Small intestine (tissue), 7 donors: ENCODE measurements around the gene ADM5. TPM values are rescaled to one million over a fixed set of nuclear protein-coding genes. Genes with fewer than 3 reads are reported as not detected.

Experiments used
- DNase-seq, 2 donors: peaks; one replicate each; pipeline versions ENCODE4 v3.0.0 to v3.0.0-alpha.2; 2013
- FAIRE-seq: peaks from 2 replicates; lab custom pipeline; 2012; peaks lifted over from hg19 to GRCh38; lab: Jason Lieb, UNC
- H3K27ac ChIP-seq, 3 donors: one replicate each; pipeline ENCODE4 v1.5.1; 2013; ENCODE audit warnings: low read length in 2 of 3, mild to moderate bottlenecking in 2 of 3, control low read depth in 1 of 3, inconsistent platforms in 1 of 3, low read depth in 1 of 3, moderate library complexity in 1 of 3
- H3K27me3 ChIP-seq, 3 donors: one replicate each; pipeline ENCODE4 v1.6.1; 2013; ENCODE audit warnings: low read length in 3 of 3, inconsistent platforms in 1 of 3; ENCODE audit not compliant: control insufficient read depth in 3 of 3, insufficient read depth in 3 of 3
- H3K36me3 ChIP-seq, 3 donors: one replicate each; pipeline ENCODE4 v1.6.1; 2013; ENCODE audit warnings: low read length in 3 of 3, inconsistent platforms in 1 of 3, low read depth in 1 of 3, mild to moderate bottlenecking in 1 of 3, moderate library complexity in 1 of 3; ENCODE audit not compliant: control insufficient read depth in 3 of 3, insufficient read depth in 2 of 3
- H3K4me1 ChIP-seq, 3 donors: one replicate each; pipeline ENCODE4 v1.6.1; 2013; ENCODE audit warnings: low read length in 2 of 3, inconsistent platforms in 1 of 3, low read depth in 1 of 3, mild to moderate bottlenecking in 1 of 3, moderate library complexity in 1 of 3; ENCODE audit not compliant: control insufficient read depth in 3 of 3, insufficient read depth in 2 of 3
- H3K4me3 ChIP-seq, 3 donors: one replicate each; pipeline ENCODE4 v1.5.1; 2013; ENCODE audit warnings: low read length in 3 of 3, control low read depth in 1 of 3, inconsistent platforms in 1 of 3, low read depth in 1 of 3, mild to moderate bottlenecking in 1 of 3, moderate library complexity in 1 of 3
- H3K9me3 ChIP-seq, 2 donors: one replicate each; pipeline ENCODE4 v1.6.1; 2013; ENCODE audit warnings: low read depth in 1 of 2, low read length in 1 of 2; ENCODE audit not compliant: control insufficient read depth in 2 of 2, insufficient read depth in 1 of 2
- WGBS, 3 donors: extraction: QIAGEN DNeasy Blood & Tissue Kit; methylation state at CpG; one replicate each; pipeline ENCODE4 v1.1.7; 2013; 5-methylcytosine and 5-hydroxymethylcytosine counted together
- polyA plus RNA-seq, 4 donors: library from polyadenylated mRNA; stranded (reverse) in 3 of 4; unstranded in 1 of 4; fragments of 200-250 nt in 3 of 4; fragments of 120-200 nt in 1 of 4; gene quantifications; one replicate each; pipeline versions ENCODE4 v1.2.1 to v1.2.3, GENCODE V29; 2013
- donor health status: healthy with polysubstance abuse.
- donor health status: control.
- donor health status: control.
- donor health status: Bipolar disorder and iron deficiency.
- donor health status: healthy.

The ADM5 gene
- polyA plus RNA-seq, 4 donors, result 0.27 to 2.7 (median 0.84) TPM; not detected in 1

GRCh38 chr19:49655570-49656455, 33.6 kb upstream of the ADM5 start:
- Histone ChIP-seq H3K4me1 (no peaks in the 10 kb centered on the region), H3K9me3 (no peaks in the 10 kb centered on the region), H3K27ac (no peak overlapping the region), H3K4me3 (no peak overlapping the region), H3K27me3 (no peaks in the 10 kb centered on the region), H3K36me3 (peaks cover 31 to 91% (median 31%) of the 10 kb centered on the region in 3 donors)
- FAIRE-seq (no peak), DNase-seq (no peak)
- WGBS, 3 donors, result 87 to 90% (median 88%) methylated on average over 23 of the region's 23 CpGs

DNA sequence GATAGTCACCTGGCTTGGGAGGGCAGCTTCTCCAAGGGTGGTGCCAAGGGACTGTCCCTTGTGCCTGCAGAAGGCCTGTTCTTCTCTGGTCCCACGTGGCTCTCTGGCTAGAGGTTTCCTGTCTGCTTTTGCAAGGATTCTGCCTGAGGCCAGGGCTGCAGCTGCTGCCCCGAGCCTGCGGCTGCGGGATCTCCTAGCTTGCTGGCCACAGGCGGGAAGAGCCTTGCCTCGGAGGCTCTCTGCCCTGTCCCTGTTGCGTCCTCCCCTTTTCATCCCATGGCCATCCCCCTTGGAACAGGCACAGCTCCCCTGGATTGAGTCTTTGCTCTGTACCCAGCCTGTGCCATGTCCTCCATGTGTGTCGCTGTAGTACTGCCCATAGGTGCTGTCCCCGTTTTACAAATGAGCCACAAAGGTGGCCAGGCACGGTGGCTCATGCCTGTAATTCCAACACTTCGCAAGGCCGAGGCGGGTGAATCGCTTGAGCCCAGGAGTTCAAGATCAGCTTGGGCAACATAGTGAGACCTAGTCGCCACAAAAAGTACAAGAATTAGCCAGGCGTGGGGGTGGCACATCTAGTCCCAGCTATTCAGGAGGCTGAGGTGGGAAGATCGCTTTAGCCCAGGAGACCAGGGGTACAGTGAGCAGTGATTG, 32.8 kb upstream of the ADM5 start:
- H3K27ac ChIP-seq, result no peak overlapping the region
- H3K4me1 ChIP-seq, result no peaks in the 10 kb centered on the region
- FAIRE-seq, result no peak
- H3K9me3 ChIP-seq, result no peaks in the 10 kb centered on the region
- WGBS, 3 donors, result 85 to 91% (median 91%) methylated on average over 17 of the region's 17 CpGs
- H3K36me3 ChIP-seq, result peaks cover 25 to 93% (median 31%) of the 10 kb centered on the region in 3 donors
- H3K4me3 ChIP-seq, result no peak overlapping the region
- H3K27me3 ChIP-seq, result no peaks in the 10 kb centered on the region
- DNase-seq, result no peak

DNA sequence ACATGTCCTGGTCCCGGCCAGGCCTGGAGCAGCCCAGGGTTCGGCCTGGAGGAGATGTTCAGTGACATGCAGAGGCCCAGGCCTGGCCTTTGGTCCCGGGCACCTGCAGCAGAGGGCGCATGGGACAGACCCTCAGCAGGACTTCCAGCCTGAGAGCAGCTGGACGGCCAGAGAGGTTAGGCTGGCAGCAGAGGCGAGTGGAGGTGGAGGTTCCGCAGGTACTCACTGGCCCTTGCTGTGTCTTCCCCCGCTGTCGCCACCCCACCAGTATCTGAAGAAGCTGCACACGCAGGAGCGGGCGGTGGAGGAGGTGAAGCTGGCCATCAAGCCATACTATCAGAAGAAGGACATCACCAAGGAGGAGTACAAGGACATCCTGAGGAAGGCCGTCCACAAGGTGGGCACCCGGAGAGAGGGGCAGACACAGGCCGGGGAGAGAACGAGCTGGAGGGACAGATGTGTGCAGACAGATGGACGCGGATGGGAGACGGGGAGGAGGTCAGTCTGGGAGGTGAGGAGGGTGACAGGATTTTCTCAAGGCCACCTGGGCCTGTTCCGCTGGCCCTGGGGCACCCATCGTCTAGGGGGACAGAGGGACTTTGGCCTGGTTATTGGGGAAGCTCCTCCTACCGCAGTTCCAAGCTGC, 31.8 kb upstream of the ADM5 start:
- DNase-seq (no peak), FAIRE-seq (no peak)
- no peaks in the 10 kb centered on the region for H3K9me3 ChIP-seq
- 87 to 92% (median 90%) methylated on average over 22 of the region's 22 CpGs for WGBS, 3 donors
- H3K36me3 ChIP-seq, result peaks cover 21 to 99% (median 33%) of the 10 kb centered on the region in 3 donors
- H3K27me3 ChIP-seq, result no peaks in the 10 kb centered on the region
- H3K4me3 ChIP-seq, result no peak overlapping the region
- H3K4me1 ChIP-seq, result no peaks in the 10 kb centered on the region
- no peak overlapping the region for H3K27ac ChIP-seq

DNA sequence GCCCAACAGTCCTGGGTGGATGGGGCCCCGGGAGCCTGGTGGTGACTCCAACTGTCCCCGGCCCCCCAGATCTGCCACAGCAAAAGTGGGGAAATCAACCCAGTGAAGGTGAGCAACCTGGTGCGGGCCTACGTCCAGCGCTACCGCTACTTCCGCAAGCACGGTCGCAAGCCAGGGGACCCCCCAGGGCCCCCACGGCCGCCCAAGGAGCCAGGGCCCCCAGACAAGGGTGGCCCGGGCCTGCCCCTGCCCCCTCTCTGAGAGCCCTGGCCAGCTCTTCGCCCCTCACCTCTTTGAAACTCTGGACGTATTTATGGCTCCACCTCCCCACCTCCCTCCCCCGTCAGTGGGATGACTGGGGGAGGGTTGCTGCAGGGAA, 31.3 kb upstream of the ADM5 start:
- Histone ChIP-seq H3K27me3 (no peaks in the 10 kb centered on the region), H3K4me1 (no peaks in the 10 kb centered on the region), H3K36me3 (peaks cover 17 to 99% (median 32%) of the 10 kb centered on the region in 3 donors), H3K27ac (no peak overlapping the region), H3K9me3 (no peaks in the 10 kb centered on the region), H3K4me3 (no peak overlapping the region)
- FAIRE-seq, result no peak
- DNase-seq, result no peak
- 87 to 91% (median 89%) methylated on average over 3 to 15 of the region's 15 CpGs for WGBS, 3 donors

DNA sequence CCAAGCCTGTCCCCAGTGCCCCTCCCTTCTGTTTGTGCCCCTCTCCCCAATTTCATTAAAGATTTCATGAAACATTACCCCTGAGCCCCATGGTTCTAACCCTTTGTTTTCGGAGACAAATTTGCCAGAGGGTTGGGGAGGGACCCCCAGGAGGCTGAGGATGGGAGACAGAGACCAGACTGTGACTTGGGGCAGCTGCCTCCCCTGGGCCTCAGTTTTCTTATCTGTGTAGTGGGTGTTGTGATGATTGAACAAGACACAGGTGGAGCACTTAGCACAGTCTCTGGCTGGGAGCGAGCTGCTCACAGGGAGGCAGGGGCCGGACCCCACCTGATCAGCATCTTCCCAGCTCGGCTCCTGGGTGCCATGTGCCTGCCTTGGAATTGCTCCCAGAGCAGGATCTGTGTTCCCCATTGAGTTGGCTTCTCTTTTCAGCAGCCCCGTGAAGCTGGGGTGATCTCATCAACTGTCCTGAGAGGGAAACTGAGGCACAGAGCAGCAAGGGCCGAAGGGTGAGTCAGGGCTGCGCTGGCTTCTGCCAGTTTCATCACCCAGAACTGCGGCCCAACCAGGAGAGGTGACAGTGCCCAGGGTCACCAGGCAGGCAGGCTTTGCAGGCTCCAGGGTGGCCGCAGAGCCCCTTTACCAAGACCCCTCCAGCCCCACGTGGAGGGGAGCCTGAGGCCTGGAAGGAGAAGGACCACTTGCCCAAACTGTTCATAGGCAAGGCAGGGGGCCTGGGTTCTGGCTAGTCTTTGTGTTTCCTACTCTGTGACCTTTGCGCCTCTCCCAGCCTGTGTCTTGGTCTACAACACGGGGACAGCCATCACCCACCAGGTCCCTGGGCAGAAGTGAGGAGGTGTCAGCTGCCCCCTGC, 30.6 kb upstream of the ADM5 start:
- no peaks in the 10 kb centered on the region for H3K9me3 ChIP-seq
- 93 to 94% (median 94%) methylated on average over 12 of the region's 12 CpGs for WGBS, 3 donors

DNA sequence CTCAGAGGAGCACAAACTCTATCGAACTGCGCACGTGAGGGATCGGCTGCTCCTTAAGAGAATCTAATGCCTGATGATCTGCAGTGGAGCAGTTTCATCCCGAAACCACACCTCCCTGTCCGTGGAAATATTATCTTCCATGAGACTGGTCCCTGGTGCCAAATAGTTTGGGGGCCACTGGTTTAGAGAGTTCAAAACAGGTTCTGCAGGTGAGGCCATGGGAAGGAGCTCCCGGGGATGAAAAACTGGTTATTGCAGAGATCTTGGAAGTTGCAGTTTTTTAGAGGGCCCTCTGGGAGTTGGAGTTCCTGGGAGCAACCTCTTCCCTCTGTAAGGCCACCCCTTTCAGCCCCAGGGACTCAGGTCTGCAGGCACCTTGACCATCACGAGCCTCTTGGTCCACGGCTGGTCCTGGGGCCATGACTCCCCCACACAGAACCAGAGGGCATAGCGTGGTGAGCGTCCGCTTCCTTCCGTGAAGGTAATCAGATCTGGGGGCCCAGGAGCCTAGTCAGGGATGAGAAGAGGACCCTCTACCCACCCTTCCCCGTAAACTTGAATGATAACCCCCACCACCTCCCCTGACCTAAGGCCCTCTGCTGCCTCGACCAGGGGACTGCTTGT, 28.9 kb upstream of the ADM5 start:
- no peak for DNase-seq
- Histone ChIP-seq H3K36me3 (peaks cover 13 to 79% (median 26%) of the 10 kb centered on the region in 3 donors), H3K4me3 (no peak overlapping the region), H3K9me3 (no peaks in the 10 kb centered on the region), H3K27ac (no peak overlapping the region), H3K4me1 (peaks cover 0 to 6% (median 3%) of the 10 kb centered on the region in 3 donors), H3K27me3 (no peaks in the 10 kb centered on the region)
- no peak for FAIRE-seq
- 86 to 94% (median 91%) methylated on average over 15 of the region's 15 CpGs for WGBS, 3 donors

More for the DNA sequence above, 30.6 kb upstream of the ADM5 start:
- no peak overlapping the region for H3K27ac ChIP-seq
- H3K27me3 ChIP-seq, result no peaks in the 10 kb centered on the region
- DNase-seq (no peak), FAIRE-seq (no peak)
- peaks cover 0 to 3% (median under 1%) of the 10 kb centered on the region in 3 donors for H3K4me1 ChIP-seq
- peaks cover 17 to 96% (median 31%) of the 10 kb centered on the region in 3 donors for H3K36me3 ChIP-seq
- no peak overlapping the region for H3K4me3 ChIP-seq

DNA sequence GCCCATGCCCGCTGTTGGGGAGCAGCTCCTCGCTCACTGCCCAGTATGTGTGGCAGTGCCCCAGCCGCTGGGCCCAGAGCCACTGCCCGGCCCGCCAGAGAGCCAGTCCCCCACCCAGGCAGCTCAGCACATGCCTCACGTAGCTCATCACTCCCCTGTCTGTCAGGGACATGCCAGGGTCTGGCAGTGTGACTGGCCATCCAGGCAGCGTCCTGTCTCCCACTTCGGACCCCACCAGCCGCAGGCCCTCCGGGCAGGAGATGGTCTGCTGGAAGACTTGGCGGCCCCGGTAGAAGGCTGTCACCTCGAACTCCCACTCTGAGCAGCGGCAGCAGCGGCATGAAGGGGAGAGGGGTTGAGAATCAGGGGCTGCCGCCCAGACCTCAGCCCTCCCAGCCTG, 27.4 kb upstream of the ADM5 start:
- Histone ChIP-seq H3K27me3 (no peaks in the 10 kb centered on the region), H3K9me3 (no peaks in the 10 kb centered on the region), H3K4me3 (no peak overlapping the region), H3K27ac (no peak overlapping the region), H3K36me3 (peaks cover 13 to 64% (median 24%) of the 10 kb centered on the region in 3 donors), H3K4me1 (peaks cover 4 to 14% (median 7%) of the 10 kb centered on the region in 3 donors)
- DNase-seq (no peak), FAIRE-seq (no peak)
- 94 to 96% (median 94%) methylated on average over 16 of the region's 16 CpGs for WGBS, 3 donors
